IPS-18a (cell line): ENCODE measurements around the gene KHK.

Experiments used
- H3K27ac ChIP-seq: one replicate; pipeline ENCODE4 v1.5.1; 2013; ENCODE audit warnings: low read length
- H3K27me3 ChIP-seq: one replicate; pipeline ENCODE4 v1.6.1; 2013; ENCODE audit warnings: mild to moderate bottlenecking, low read length; ENCODE audit not compliant: control insufficient read depth, insufficient read depth
- H3K36me3 ChIP-seq: one replicate; pipeline ENCODE4 v1.6.1; 2013; ENCODE audit warnings: low read depth, low read length; ENCODE audit not compliant: control insufficient read depth
- H3K4me1 ChIP-seq: one replicate; pipeline ENCODE4 v1.6.1; 2013; ENCODE audit warnings: low read depth, low read length; ENCODE audit not compliant: control insufficient read depth
- H3K4me3 ChIP-seq: one replicate; pipeline ENCODE4 v1.5.1; 2013; ENCODE audit warnings: low read length
- H3K9ac ChIP-seq: one replicate; pipeline ENCODE4 v1.6.1; 2013; ENCODE audit warnings: mild to moderate bottlenecking, low read length, moderate library complexity
- H3K9me3 ChIP-seq: one replicate; pipeline ENCODE4 v1.6.1; 2013; ENCODE audit warnings: low read depth, low read length; ENCODE audit not compliant: control insufficient read depth

Gene KHK

DNA sequence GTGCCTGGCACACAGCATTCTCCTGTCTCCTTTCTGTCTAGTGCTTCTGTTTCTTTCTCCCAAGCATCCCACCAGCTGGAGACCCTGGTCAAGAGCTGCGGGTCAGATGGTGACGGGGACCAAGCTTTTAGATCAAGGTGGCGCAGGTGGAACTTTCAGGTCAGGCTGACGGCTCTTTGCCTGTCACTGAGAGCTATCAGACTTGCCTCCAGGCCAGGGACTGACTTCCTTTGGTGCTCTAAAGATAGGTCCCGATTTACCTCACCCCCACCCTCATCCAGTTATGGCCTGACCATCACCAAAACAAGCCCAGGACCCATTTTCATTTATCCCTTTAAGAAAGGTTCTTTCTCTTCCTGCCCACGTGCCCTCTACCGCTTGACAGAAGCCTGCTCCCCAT is 9.3 kb upstream of the KHK start:
- H3K36me3 ChIP-seq, result no peaks in the 10 kb centered on the region
- no peaks in the 10 kb centered on the region for H3K9me3 ChIP-seq
- H3K4me3 ChIP-seq, result no peak overlapping the region
- no peaks in the 10 kb centered on the region for H3K4me1 ChIP-seq
- no peaks in the 10 kb centered on the region for H3K27me3 ChIP-seq
- H3K27ac ChIP-seq, result no peak overlapping the region
- no peak overlapping the region for H3K9ac ChIP-seq

DNA sequence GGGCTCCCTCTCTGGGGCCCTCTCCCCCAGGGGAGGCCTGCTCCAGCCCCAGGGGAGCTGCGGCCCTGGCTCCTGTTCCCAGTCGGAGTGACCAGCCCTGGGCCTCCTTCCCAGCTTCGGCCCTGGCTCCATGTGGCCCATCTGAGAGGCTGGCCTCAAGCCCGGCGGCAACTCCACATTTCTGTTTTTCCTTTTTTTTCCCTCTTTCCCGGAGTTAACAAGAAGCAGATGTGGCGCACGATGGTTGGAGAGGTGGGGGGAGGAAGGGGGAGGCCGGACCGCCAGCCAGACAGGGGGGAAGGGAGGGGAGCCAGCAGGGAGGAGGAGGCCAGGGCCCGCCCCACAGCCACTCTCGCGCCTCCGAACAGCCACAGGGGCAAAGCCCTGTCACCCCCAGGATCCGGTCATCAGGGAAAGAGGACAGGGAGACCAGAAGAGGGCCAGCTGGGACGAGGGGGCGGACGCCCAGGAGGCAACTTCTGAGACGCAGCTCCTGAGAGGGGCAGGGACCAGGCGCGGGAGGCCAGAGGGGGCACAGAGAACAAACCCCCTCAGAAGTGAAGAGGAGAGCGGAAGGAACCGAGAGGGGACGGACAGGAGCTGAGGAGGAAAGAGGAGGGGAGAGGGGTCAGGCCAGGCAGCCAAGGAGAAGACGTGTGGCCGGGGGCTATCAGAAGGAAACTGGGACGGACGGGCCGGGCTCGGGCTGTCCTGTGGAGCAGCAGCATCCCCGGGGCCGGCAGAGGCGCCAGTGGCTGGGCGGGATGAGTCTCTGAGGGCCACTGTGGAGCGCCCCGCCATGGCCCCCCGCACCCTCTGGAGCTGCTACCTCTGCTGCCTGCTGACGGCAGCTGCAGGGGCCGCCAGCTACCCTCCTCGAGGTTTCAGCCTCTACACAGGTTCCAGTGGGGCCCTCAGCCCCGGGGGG is 8.0 kb upstream of the KHK start, which contains the start of gene EMILIN1:
Gene EMILIN1 (plus strand): TSS at position 349 of the 928 bp plus-strand sequence. CDS start 451 bp downstream, at position 800.
- Histone ChIP-seq H3K9me3 (no peaks in the 10 kb centered on the region), H3K4me3 (no peak within 1 kb of the TSS), H3K9ac (no peak within 1 kb of the TSS), H3K36me3 (no peaks in the 10 kb centered on the region), H3K27ac (no peak within 1 kb of the TSS), H3K27me3 (no peaks in the 10 kb centered on the region), H3K4me1 (no peaks in the 10 kb centered on the region)

DNA sequence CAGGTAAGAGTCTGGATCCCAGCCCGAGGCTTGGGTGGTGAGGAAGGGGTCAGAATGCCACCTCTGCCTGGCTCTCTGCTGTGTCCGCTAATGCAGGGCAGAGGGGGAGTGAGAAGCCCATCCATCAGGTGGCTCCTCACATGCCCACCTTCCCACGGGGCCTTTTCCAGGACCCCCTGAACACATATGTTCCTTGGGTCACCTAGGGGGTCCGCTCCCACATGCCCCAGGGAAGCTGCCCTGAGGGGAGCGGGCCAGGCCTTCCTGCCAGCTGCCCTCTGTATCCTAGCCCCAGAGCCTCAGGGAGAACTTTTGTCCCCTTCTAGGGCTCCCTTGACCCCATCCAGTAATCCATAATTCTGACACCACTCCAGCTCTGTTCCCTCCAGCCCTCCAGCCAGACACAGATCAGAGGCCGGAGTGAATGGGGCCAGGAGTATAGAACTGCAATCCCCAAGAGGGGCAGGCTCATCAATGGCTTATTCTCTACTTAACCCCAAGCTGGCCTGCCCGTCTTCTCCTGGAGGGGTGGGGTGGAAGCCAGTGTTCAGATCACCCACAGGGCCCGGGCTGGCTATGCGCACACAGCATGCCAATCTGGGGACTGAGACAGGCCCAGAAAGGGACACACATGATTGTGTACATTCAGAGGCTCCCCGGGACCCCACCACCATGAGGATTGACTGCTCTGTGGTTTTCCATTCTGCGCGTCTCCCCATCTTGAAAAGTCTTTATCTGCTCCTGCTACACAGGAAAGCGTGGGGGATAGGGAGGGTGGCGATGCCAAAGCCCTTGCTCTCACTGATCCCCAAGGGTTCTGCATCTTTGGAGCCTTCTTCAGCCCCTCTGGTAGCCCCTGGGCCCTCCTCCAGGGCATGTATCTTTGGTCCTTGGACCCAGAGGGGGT is 7.1 kb upstream of the KHK start:
- Histone ChIP-seq H3K36me3 (no peaks in the 10 kb centered on the region), H3K4me1 (no peaks in the 10 kb centered on the region), H3K9me3 (no peaks in the 10 kb centered on the region), H3K4me3 (no peak overlapping the region), H3K27me3 (no peaks in the 10 kb centered on the region), H3K9ac (no peak overlapping the region), H3K27ac (no peak overlapping the region)

DNA sequence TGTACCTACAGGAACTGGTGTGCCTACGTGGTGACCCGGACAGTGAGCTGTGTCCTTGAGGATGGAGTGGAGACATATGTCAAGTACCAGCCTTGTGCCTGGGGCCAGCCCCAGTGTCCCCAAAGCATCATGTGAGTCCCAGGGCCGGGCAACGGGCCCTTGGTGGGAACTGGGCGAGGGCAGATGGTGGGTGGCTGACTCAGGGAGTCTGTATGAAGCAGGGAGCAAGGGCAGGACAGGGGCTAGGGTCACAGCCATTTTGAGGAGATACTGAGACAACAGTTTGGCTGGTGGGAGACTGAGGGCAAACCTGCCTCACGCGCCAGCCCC is 6.5 kb upstream of the KHK start:
- no peak overlapping the region for H3K9ac ChIP-seq
- no peaks in the 10 kb centered on the region for H3K4me1 ChIP-seq
- H3K4me3 ChIP-seq, result no peak overlapping the region
- no peak overlapping the region for H3K27ac ChIP-seq
- no peaks in the 10 kb centered on the region for H3K36me3 ChIP-seq
- peaks cover 6% of the 10 kb centered on the region for H3K27me3 ChIP-seq
- H3K9me3 ChIP-seq, result no peaks in the 10 kb centered on the region

DNA sequence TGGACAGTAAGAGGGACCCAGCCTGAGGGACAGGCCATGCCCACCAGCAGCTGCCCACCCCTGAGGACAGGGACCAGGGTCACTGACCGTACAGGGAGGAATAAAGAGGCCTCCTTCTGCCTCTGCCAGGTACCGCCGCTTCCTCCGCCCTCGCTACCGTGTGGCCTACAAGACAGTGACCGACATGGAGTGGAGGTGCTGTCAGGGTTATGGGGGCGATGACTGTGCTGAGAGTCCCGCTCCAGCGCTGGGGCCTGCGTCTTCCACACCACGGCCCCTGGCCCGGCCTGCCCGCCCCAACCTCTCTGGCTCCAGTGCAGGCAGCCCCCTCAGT is 6.0 kb upstream of the KHK start:
- H3K4me1 ChIP-seq, result no peaks in the 10 kb centered on the region
- no peak overlapping the region for H3K27ac ChIP-seq
- peaks cover 11% of the 10 kb centered on the region for H3K27me3 ChIP-seq
- no peaks in the 10 kb centered on the region for H3K9me3 ChIP-seq
- H3K9ac ChIP-seq, result no peak overlapping the region
- H3K4me3 ChIP-seq, result no peak overlapping the region
- H3K36me3 ChIP-seq, result no peaks in the 10 kb centered on the region

DNA sequence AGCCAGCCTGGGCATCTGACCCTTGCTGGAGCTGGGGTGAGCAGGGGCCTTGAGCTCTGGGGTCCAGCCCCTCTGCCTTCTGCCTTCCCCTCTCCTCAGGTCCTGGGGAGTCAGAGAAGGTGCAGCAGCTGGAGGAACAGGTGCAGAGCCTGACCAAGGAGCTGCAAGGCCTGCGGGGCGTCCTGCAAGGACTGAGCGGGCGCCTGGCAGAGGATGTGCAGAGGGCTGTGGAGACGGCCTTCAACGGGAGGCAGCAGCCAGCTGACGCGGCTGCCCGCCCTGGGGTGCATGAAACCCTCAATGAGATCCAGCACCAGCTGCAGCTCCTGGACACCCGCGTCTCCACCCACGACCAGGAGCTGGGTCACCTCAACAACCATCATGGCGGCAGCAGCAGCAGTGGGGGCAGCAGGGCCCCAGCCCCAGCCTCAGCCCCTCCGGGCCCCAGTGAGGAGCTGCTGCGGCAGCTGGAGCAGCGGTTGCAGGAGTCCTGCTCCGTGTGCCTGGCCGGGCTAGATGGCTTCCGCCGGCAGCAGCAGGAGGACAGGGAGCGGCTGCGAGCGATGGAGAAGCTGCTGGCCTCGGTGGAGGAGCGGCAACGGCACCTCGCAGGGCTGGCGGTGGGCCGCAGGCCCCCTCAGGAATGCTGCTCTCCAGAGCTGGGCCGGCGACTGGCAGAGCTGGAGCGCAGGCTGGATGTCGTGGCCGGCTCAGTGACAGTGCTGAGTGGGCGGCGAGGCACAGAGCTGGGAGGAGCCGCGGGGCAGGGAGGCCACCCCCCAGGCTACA is 4.4 kb upstream of the KHK start:
- Histone ChIP-seq H3K27me3 (peaks cover 14% of the 10 kb centered on the region), H3K9ac (no peak overlapping the region), H3K9me3 (no peaks in the 10 kb centered on the region), H3K27ac (no peak overlapping the region), H3K36me3 (no peaks in the 10 kb centered on the region), H3K4me3 (no peak overlapping the region), H3K4me1 (no peaks in the 10 kb centered on the region)

DNA sequence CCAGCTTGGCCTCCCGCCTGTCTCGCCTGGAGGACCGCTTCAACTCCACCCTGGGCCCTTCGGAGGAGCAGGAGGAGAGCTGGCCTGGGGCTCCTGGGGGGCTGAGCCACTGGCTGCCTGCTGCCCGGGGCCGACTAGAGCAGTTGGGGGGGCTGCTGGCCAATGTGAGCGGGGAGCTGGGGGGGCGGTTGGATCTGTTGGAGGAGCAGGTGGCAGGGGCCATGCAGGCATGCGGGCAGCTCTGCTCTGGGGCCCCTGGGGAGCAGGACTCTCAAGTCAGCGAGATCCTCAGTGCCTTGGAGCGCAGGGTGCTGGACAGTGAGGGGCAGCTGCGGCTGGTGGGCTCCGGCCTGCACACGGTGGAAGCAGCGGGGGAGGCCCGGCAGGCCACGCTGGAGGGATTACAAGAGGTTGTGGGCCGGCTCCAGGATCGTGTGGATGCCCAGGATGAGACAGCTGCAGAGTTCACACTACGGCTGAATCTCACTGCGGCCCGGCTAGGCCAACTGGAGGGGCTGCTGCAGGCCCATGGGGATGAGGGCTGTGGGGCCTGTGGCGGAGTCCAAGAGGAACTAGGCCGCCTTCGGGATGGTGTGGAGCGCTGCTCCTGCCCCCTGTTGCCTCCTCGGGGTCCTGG is 3.7 kb upstream of the KHK start:
- Histone ChIP-seq H3K27me3 (peaks cover 21% of the 10 kb centered on the region), H3K36me3 (no peaks in the 10 kb centered on the region), H3K9me3 (no peaks in the 10 kb centered on the region), H3K4me1 (peaks cover 6% of the 10 kb centered on the region), H3K4me3 (no peak overlapping the region), H3K27ac (no peak overlapping the region), H3K9ac (no peak overlapping the region)

DNA sequence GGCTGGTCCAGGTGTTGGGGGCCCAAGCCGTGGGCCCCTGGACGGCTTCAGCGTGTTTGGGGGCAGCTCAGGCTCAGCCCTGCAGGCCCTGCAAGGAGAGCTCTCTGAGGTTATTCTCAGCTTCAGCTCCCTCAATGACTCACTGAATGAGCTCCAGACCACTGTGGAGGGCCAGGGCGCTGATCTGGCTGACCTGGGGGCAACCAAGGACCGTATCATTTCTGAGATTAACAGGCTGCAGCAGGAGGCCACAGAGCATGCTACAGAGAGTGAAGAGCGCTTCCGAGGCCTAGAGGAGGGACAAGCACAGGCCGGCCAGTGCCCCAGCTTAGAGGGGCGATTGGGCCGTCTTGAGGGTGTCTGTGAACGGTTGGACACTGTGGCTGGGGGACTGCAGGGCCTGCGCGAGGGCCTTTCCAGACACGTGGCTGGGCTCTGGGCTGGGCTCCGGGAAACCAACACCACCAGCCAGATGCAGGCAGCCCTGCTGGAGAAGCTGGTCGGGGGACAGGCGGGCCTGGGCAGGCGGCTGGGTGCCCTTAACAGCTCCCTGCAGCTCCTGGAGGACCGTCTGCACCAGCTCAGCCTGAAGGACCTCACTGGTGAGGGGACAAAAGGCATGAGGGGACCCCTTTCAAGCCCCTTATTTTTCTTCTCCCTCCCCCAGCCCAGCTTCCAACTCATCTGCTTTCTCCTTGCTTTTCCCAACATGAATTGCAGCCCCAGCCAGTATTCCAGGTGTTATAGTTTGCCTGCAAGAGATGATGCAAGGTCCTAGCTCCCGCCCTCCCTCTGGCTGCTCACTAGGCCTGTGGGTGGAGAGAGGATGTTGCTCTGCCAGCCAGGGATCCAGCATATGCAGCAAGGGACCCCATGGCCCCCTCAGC is 2.9 kb upstream of the KHK start:
- no peak overlapping the region for H3K4me3 ChIP-seq
- H3K36me3 ChIP-seq, result no peaks in the 10 kb centered on the region
- H3K27ac ChIP-seq, result no peak overlapping the region
- no peak overlapping the region for H3K9ac ChIP-seq
- H3K9me3 ChIP-seq, result no peaks in the 10 kb centered on the region
- H3K4me1 ChIP-seq, result peaks cover 7% of the 10 kb centered on the region
- H3K27me3 ChIP-seq, result peaks cover 21% of the 10 kb centered on the region

DNA sequence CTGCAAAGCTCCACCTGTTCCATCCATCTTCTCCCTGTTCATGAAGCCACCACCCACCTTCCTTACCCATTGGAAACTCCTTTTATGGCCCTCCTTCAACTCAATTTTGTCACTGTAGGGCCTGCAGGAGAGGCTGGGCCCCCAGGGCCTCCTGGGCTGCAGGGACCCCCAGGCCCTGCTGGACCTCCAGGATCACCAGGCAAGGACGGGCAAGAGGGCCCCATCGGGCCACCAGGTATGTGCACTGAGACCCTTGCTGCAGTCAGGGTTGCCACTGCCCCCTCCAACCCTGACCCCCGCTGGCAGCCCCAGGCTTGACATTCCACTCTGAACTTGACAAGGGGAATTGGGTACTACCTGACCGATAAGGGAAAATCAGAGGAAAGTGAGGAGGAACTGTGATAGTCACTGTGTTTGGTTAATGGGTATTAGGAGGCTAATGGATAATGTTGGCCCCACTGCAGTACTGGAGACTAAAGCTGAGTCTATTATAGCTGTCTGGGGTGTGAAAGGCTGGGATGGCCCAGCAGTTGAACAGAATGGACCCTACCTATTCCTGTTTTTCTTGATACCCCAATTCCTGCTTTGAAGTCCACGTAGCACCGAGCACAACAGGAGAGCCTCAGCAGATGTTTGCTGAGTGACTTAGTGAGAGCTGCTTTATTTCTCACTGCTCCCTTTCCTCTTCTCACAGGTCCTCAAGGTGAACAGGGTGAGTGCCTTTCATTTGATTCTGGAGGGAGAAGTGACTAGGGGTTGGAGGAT is 2.1 kb upstream of the KHK start:
- H3K36me3 ChIP-seq, result no peaks in the 10 kb centered on the region
- H3K4me1 ChIP-seq, result peaks cover 7% of the 10 kb centered on the region
- H3K27ac ChIP-seq, result no peak overlapping the region
- no peak overlapping the region for H3K9ac ChIP-seq
- no peaks in the 10 kb centered on the region for H3K9me3 ChIP-seq
- H3K4me3 ChIP-seq, result no peak overlapping the region
- peaks cover 21% of the 10 kb centered on the region for H3K27me3 ChIP-seq
